ENCODE data around the gene SACM1L. TPM values are rescaled to one million over a fixed set of nuclear protein-coding genes. Genes with fewer than 3 reads are reported as not detected.

The SACM1L gene
- total RNA-seq, 1 donor from 2014 or later: 19.8 TPM

DNA sequence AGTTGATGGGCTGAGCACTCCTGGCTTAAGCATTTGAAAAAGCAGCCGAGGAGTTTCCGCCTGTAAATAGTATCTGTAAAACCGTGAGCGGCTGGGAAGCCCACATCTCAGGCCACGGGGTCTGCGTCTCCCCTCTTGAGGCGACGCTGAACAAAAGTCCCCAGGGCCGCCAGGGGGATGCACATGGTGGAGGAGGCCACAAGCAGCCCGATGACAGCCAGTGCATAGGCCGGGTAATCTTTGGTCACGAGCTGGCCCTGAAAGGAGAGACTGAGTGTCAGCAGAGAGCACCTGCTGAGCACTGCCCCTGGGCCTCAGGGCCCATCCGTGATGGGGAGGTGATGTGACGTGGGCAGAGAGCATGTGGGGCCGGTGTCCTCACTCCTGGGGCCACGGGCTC lies 69.7 kb downstream of the SACM1L start:
- Histone ChIP-seq H3K4me3 (ENCODE audit: low read depth, low read length) (no peak overlapping the region), H3K36me3 (ENCODE audit: control insufficient read depth, insufficient read depth, low read length) (no peaks in the 10 kb centered on the region), H3K27me3 (ENCODE audit: control insufficient read depth, insufficient read depth, low read length) (no peaks in the 10 kb centered on the region)
- TF ChIP-seq, protein P1, sequence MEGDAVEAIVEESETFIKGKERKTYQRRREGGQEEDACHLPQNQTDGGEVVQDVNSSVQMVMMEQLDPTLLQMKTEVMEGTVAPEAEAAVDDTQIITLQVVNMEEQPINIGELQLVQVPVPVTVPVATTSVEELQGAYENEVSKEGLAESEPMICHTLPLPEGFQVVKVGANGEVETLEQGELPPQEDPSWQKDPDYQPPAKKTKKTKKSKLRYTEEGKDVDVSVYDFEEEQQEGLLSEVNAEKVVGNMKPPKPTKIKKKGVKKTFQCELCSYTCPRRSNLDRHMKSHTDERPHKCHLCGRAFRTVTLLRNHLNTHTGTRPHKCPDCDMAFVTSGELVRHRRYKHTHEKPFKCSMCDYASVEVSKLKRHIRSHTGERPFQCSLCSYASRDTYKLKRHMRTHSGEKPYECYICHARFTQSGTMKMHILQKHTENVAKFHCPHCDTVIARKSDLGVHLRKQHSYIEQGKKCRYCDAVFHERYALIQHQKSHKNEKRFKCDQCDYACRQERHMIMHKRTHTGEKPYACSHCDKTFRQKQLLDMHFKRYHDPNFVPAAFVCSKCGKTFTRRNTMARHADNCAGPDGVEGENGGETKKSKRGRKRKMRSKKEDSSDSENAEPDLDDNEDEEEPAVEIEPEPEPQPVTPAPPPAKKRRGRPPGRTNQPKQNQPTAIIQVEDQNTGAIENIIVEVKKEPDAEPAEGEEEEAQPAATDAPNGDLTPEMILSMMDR (IDR thresholded peaks at IDR 0.05; ENCODE audit: insufficient read depth, low read length, poor library complexity, severe bottlenecking): no peak
- DNase-seq (ENCODE audit: low read depth): no peak

DNA sequence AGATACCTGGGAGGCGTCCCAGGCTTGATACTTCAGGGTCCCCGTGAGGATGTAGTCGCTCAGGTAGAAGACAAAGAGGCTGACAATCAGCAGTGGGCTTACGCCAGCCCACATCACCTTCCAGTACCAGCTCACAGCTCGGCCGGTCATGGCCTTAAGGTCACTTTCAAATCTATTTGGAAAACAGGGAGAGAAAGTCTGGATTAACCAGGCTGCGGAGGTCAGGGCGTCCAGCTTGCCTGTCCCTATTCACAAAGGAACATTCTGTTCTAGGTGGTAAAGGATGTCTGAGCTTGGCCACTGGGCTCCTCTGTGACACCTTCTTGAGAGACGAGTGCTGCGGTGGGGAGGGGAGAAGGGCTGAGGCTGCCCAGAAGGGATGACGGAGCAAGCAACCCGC lies 70.7 kb downstream of the SACM1L start:
- Histone ChIP-seq H3K36me3 (ENCODE audit: control insufficient read depth, insufficient read depth, low read length) (no peaks in the 10 kb centered on the region), H3K4me3 (ENCODE audit: low read depth, low read length) (no peak overlapping the region), H3K27me3 (ENCODE audit: control insufficient read depth, insufficient read depth, low read length) (no peaks in the 10 kb centered on the region)
- TF ChIP-seq, protein P1 (IDR thresholded peaks at IDR 0.05; ENCODE audit: insufficient read depth, low read length, poor library complexity, severe bottlenecking): no peak
- no peak for DNase-seq (ENCODE audit: low read depth)

DNA sequence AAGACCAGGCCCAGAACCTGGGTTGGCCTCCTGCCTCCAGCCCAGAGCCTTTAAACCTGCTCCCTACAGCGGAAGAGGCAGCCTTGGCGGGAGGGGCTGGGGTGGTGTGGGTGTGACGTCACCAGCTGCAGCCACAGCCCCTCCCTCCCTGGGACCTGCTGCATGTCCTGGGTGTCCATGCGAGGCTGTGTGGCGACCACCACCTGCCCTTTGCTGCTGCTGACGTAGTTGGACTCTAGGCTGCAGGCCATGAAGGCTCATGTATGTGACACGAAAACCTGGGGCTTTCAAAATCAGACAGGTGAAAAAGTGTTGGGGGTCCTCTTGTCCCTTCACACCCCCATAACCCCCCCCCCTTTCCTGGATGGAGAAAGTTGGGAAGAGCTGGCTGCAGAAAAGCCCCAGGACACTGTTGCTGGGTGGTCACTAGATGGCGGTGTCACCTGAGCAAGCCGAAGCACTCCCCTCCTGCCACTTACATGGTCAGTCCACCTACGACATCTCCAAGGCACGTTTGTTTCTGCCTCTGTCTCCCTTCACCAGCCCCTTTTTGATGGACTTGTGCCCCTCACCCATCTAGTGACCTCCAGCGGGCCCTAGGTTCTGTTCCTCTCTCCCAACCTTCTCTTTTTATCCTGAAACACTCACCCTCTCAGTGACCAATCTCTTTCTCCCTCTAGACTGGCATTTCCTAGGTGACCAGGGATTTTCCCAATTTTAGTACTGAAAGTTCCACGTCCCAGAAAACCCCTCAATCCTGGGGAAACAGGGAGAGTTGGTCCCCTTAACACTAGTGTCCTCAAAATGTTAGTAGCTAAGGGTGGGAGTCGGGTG lies 71.9 kb downstream of the SACM1L start:
- Histone ChIP-seq H3K4me3 (ENCODE audit: low read depth, low read length) (no peak overlapping the region), H3K27me3 (ENCODE audit: control insufficient read depth, insufficient read depth, low read length) (no peaks in the 10 kb centered on the region), H3K36me3 (ENCODE audit: control insufficient read depth, insufficient read depth, low read length) (no peaks in the 10 kb centered on the region)
- DNase-seq (ENCODE audit: low read depth): peak; percentile 16
- TF ChIP-seq, protein P1 (IDR thresholded peaks at IDR 0.05; ENCODE audit: insufficient read depth, low read length, poor library complexity, severe bottlenecking): peak; percentile 92

DNA sequence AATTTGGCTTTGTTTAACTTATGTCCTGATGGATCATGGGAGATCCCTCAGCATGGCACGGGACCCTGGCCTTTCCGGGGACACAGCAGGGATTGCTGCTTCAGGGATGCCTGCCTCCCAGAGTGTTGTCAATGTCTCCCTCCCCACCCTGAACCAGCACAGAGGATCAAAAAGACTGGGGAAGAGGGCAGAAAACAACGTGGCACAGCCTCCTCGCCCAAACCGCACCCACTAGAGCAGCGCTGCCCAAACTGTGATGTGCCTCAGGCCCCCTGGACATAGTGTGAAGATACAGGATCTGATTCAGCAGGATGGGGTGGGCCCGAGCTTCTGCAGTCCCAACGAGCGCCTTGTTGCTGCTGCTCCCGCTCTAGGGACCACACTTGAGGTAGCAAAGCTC lies 72.6 kb downstream of the SACM1L start:
- TF ChIP-seq, protein P1 (IDR thresholded peaks at IDR 0.05; ENCODE audit: insufficient read depth, low read length, poor library complexity, severe bottlenecking): no peak

DNA sequence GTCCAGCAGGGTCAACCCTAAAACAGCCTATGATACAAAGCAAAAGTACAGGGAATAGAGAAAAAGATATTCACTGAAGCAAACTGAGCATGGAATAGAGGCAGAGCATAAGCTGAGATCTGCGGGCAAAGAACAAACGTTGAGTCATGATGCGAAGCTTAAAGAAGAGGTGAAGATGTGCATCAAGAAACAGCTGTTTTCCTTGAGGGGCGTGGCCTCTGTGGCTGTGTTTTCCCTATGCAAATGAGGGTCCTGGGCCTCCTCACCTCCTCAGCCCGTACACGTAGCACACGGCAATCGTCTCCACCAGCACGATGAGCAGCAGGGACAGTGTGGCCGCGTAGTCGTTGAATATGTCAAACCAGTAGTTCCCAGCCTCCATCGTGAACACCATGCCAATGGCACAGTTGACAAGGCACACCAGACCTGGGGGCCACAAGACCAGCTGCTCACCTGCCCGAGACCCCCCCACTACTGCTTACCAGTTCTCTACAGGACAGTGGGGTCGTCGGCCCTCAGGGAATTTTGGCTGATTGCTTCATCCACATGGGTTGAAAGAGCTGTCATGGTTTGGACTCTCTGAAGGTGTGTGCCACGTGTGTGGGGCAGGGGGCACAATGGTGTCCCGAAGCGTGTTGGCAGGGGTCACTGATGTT lies 73.6 kb downstream of the SACM1L start:
- H3K36me3 ChIP-seq (ENCODE audit: control insufficient read depth, insufficient read depth, low read length): no peaks in the 10 kb centered on the region
- no peak for DNase-seq (ENCODE audit: low read depth)
- no peak overlapping the region for H3K4me3 ChIP-seq (ENCODE audit: low read depth, low read length)
- TF ChIP-seq, protein P1 (IDR thresholded peaks at IDR 0.05; ENCODE audit: insufficient read depth, low read length, poor library complexity, severe bottlenecking): no peak
- no peaks in the 10 kb centered on the region for H3K27me3 ChIP-seq (ENCODE audit: control insufficient read depth, insufficient read depth, low read length)

More for the DNA sequence above, 72.6 kb downstream of the SACM1L start:
- H3K27me3 ChIP-seq (ENCODE audit: control insufficient read depth, insufficient read depth, low read length): no peaks in the 10 kb centered on the region
- no peak overlapping the region for H3K4me3 ChIP-seq (ENCODE audit: low read depth, low read length)
- H3K36me3 ChIP-seq (ENCODE audit: control insufficient read depth, insufficient read depth, low read length): no peaks in the 10 kb centered on the region
- DNase-seq (ENCODE audit: low read depth): no peak
